Cerebellar cortex (tissue), 1 donor: ENCODE results near the gene RAB1A.
"Not testable (repeated sequence)": the region's sequence is repeated elsewhere in the genome, so short reads cannot be mapped to it uniquely, and the experiment has no call there.

Source experiments
- DNase-seq: peaks from one replicate; pipeline ENCODE4 v3.0.0-alpha.2; 2015; ENCODE audit warnings: low spot score

Gene RAB1A

DNA sequence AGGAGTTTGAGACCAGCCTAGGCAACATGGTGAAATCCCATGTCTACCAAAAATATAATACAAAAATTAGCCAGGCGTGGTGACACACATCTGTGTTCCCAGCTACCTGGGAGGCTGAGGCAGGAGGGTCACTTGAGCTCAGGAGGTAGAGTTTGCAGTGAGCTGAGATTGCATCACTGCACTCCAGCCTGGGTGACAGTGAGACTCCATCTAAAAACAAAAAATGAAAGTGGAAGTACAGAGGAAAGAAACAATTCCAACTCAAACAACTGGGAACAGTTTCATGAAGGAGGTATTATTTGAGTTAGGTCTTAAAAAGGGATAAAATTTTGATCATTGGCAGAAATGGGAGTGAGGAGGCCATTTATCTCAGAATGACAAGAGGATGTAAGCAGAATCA, 6.3 kb upstream of the RAB1A start:
- no peak for DNase-seq

DNA sequence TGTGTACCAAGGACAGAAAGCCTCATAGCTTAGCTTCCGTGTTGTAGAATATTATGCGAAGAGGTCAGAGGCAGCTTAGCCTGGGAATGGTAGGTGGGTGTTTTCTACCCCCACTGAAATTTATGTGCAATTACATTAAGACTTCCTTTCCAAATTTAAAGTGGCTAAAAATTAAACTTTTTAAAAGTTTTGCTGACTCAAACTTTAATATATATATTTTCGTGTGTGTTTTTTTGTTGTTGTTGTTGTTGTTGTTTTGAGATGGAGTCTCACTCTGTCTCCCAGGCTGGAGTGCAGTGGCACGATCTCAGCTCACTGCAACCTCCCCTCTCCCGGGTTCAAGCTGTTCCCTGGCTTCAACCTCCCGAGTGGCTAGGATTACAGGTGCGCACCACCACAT, 4.3 kb upstream of the RAB1A start:
- DNase-seq: no peak

DNA sequence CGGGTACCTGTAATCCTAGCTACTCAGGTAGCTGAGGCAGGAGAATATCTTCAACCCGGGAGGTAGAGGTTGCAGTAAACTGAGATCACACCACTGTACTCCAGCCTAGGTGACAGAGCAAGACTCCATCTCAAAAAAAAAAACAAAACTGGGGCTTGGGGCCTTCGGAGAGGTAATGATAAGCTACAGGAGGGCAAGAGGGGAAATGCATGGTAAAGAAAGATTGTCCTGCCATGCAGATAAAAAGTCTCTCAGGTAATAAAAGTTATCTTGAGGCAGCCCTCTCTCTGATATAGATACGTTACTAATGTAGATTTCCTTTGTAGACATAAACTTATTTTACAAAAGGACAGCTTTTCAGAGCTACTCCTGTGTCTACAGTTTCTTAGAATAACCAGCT, 3.7 kb upstream of the RAB1A start:
- no peak for DNase-seq

DNA sequence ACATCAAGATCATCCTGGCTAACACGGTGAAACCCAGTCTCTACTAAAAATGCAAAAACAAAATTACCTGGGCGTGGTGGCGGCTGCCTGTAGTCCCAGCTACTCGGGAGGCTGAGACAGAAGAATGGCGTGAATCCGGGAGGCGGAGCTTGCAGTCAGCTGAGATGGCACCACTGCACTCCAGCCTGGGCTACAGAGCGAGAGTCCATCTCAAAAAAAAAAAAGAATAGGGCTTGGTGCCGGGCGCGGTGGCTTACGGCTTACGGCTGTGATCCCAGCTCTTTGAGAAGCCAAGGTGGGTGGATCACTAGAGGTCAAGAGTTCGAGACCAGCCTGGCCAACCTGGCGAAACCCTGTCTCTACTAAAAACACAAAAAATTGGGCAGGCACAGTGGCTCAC, 3.0 kb upstream of the RAB1A start:
- not testable (repeated sequence) for DNase-seq

DNA sequence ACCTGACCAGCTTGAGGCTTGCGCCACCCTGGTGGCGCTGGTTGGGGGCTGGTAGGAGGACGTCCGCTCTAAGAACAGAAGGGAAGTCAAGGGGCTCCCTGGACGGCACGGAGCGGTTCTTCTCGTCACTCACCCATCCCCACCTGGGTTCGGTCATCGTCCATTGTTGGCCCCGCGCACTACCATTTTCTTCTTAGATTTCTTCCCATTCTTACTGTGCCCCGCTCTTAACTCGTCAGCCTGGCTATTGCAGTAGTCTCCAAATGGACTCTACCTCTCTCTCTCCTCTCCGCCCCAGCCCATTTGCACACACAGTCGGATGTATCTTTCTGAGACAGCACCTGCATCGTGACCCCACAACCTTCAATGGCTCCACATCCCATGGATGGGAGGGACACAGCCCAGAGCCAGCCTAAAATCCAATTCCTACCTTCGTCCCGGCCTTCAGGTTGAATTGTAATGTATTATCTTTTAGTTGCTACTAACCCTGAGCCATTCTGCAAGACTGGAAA, 814 bp upstream of the RAB1A start:
- no peak for DNase-seq

DNA sequence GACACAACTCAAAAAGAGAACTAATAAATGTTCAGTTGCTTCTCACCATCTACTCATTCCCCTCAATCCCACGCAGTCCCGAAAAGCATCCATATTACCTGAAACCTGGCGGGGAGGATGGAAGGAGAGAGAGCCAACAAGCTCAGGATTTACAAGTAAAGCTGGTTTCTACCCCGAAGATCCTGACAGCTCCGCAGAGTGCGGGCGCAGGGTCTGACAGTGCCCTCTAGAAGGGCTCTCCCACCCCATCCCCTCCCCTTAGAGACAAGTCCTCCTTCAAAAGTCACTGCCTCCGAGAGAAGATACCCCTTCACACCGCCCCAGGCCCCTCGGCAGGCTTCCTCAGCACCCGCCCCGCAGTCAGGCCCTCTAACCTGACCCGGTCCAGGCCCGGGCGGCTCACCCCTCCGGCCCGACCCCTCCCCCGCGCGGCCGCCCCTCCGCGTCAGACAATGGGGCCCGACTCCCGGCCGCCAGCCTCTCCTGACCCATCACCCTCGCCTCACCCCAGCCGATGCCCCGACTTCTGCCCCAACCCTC, 550 bp downstream of the RAB1A start:
- peak; percentile 17 for DNase-seq

DNA sequence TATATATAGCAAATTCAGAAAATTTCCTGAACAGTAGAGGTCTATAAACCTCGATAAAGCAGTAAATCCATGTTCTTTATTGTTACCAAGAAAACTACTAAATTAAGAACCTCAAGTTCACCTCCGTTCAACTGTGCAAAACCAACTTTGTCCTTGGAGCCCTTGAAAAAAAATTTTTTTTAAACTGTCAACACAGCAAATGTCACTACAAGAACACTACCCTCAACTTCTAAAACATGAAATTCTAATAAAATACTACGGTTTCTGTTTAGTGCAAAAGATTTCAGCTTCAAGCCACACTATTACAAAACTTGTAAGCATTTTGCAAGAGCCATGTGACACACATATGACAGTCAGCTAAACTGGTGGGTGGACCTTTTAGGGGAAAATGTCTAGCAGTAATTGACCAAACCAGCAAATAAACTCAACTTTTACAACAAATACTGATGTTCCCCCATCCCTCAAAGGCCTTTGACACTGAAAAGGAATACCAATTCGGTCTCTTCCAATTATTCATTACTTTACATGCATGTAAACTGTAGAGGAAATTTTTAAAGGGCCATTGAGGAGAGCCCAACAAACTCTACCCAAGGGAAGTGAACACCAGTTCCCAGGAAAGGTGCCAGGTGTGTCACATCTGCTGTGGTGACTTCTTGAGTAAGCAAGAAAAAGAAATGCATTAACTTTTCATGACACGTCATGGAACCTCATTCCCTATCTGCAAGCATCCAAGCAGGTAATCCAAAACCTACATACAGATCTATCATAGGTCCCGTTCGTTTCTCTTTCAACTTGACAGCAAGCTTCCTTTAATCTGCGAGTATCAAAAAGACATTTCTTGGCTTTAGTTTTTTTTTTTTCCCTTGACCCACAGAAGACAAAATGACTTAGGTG, 1.4 kb downstream of the RAB1A start:
- DNase-seq: no peak

DNA sequence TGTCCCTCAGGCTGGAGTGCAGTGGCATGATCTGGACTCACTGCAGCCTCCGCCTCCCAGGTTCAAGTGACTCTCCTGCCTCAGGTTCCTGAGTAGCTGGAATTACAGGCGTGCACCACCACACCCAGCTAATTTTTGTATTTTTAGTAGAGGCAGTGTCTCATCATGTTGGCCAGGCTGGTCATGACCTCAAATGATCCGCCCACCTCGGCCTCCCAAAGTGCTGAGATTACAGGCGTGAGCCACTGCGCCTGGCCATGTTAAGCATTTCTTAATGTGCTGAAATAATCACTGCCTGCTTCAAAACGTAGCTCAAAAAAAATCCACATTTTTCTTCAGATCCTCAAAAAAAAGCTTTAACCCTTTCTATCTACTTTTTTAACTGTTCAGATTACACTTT, 4.4 kb downstream of the RAB1A start:
- not testable (repeated sequence) for DNase-seq

DNA sequence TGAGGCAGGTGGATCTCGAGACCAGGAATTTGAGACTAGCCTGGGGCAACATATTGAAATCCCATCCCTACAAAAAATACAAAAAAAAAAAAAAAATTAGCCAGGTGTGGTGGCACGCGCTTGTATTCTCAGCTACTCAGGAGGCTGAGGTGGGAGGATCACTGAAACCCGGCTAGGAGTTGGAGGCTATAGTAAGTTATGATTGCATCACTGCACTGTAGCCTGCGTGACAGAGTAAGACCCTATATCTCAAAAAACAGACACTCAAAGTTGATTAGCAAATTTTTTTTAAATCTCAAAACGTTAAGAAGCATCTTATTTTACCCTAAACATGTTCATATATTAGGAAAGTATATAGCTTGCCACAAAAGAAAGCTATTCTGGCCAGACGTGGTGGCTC, 7.6 kb downstream of the RAB1A start:
- DNase-seq: no peak

DNA sequence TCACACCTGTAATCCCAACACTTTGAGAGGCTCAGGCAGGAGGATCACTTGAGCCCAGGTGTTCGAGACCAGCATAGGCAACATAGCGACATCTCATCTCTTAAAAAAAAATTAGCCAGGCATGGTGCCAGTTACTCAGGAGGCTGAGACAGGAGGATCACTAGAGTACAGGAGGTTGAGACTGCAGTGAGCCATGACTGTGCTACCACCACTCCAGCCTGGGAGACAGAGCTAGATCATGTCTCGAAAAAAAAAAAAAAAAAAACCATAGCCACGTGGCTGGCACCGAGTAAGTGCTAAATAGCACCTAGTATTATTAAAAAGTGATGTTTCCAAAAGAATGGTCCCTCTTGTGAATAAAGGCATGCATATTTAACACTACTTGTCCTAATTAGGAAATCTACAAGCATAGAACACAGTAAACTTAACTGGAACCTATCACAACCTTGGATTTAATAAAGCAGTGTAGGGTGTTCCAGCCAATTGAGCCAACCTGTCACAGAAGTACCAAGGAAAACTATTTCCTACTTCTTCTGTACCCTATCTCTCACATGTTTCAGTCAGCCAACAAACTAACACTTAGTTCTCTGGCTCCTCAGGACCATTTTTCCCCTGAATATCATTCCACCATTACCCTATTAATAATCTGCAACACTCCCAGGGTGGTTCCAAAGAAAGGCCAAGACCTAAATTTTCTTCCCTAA, 8.8 kb downstream of the RAB1A start:
- no peak for DNase-seq

DNA sequence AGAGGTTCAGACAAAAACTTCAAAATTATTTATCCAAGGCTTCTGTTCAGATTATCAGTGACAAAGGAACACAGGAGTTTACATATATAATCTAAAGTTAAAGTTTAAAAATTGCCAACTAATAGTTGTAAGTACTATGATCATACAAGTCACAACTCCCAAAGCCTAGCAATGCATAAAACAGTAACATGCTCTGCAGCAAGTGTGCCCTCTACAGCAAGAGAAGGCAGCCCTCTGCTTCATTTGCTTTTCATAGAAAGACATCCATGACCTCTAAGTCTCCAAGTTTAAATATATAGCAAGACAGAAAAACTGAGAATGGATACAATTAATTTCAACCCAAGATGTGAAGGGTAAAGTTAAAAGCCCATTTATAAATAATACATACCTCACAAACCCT, 13.3 kb downstream of the RAB1A start:
- no peak for DNase-seq

DNA sequence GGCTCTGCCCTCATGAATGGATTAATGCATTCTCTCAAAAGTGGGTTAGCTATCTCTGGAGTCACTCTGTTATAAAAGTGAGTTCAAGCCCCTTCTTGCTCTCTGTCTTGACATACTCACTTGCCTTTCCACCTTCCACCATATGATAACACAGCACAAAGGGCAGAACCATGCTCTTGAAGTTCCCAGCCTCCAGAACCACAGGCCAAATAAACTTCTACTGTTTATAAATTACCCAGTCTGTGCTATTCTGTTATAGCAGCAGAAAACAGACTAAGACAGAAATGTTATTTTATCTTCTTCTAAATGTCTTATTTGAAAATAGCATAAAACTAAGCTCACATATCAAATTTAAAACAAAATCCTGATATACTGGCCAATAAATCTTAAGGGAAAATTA, 15.0 kb downstream of the RAB1A start:
- no peak for DNase-seq

DNA sequence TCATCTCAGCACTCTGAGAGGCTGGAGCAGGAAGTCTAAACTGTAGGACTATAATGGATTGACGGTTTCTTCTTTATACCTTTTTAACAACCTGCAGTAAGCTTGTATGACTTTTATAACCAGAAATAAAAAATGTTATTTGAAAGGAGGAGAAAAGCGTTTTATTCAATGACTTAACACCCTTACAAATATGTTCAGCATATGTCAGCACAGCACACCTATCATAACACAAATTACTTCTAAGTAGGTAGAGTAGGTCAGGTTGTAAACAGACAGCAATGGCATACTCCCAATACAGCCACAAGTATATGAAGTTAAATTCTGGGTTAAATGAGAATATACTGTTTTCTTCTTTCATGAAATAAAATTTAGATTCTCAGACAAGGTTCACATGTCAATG, 16.1 kb downstream of the RAB1A start:
- no peak for DNase-seq

DNA sequence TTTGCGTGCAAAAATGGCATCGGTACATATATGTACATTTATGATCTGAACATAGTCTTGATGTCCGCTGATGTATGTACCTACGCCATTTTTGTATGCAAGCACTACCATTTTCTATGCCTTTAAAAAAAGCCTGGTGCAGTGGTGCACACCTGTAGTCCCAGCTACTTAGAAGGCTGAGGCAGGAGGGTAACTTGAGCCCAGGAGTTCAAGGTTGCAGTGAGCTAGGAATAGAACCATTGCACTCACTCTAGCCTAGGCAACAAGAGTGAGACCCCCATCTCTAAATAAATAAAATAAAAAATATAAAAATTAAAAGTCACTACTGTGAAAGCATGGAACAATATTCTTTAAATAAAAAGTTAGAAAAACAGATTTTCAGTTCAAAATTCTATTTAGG, 16.7 kb downstream of the RAB1A start:
- no peak for DNase-seq

DNA sequence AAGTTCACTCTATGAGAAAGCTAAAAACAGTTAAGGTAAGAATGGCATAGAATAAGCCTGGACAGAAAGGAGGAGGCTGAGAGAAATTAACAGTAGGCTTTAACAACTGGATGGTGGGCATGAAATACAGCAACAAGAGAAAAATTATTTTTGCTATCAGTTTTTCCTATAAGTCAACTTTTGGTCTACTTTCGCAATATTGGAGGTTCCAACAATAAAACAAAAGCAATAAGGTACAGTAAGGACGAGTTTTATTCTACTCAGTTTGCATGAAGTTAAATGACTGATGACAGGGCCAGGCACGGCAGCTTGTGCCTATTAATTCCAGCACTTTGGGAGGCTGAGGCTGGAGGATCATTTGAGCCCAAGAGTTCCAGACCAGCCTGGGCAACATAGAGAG, 17.3 kb downstream of the RAB1A start:
- DNase-seq: no peak

DNA sequence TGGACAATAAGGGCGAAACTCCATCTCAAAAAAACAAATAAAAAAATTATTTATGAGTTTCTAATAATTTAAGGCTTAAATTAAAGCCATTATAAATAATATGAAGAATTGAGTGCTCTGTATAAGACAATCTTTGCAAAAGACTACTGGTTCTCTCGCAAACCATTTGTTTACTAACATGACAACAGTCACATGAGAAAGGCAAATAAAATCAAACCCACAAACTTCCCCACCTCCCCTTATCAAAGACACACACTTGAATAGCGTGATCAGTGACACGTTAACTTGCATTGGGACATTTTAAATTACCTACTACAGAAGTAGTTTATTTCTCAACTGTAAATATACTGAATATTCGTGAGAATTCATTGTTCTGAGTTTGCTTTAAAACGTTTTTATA, 21.1 kb downstream of the RAB1A start:
- DNase-seq: no peak

DNA sequence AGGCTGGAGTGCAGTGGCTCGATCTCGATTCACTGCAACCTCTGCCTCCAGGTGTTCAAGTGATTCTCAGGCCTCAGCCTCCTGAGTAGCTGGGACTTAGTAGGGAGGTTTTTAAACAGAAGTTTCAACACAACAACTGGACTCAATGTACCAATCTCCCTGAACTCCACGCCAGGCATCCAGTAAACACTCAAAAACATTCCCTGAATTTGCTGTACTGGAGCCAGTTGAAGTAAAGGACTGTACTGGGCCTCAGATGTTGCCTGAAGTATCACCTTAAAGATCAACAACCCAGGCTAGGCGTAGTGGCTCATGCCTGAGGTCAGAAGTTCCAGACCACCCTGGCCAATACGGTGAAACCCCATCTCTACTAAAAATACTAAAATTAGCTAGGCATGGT, 22.4 kb downstream of the RAB1A start:
- no peak for DNase-seq

DNA sequence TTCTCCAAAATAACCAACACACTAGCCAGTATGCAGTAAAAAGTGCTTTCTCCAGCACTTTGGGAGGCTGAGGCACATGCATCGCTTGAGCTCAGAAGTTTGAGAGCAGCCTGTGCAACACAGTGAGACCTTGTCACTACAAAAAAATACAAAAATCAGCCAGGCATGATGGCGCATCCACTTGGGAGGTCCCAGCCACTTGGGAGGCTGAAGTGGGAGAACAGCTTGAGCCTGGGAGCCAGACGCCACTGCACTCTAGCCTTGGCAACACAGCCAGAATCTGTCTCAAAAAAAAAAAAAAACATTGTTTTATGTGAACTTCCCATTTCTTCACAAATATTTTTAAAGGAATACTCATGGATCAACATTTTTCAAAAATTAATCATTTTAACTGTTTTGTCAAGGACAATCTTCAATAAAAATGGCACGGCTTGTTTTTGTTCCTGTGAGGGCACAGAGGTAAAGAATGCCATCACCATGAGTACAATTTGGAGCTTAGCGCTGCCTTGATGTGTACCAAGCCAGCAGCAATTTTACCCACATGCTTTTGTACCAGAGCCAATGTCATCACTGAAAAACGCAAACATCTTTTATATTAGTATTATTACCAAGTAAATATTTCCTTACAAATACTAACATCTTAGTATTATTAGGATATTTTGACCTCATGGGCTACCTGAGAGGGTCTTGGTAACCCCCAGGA, 26.7 kb downstream of the RAB1A start:
- peak; percentile 25 for DNase-seq

DNA sequence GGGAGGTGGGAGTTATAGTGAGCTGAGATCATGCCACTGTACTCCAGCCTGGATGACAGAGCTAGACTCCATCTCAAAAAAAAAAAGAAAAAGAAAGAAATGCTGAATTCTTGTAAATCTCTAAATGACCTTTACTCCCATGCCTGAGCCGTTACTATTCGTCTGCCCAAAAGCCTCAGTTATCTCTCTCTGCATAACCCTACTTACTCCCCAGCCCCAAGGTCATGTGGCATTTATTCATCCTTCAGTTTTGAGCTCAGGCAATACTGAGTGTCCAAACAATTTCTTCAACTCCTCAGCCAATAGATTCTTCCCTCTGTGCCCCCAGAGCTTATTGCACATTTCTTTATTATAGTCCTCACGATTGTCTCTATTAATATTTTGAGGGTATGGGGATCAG, 28.8 kb downstream of the RAB1A start:
- DNase-seq: no peak

DNA sequence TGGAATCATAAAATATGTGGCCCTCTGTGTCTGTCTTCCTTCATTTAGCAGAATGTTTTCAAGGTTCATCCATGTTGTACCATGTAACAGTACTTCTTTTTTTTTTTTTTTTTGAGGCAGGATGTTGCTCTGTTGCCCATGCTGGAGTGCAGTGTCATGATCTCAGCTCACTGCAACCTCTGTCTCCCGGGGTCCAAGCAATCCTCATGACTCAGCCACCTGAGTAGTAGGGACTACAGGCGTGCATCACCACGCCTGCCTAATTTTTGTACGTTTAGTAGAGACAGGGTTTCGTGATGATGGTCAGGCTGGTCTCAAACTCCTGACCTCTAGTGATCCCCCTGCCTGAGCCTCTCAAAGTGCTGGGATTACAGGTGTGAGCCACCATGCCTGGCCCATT, 31.2 kb downstream of the RAB1A start:
- DNase-seq: no peak

DNA sequence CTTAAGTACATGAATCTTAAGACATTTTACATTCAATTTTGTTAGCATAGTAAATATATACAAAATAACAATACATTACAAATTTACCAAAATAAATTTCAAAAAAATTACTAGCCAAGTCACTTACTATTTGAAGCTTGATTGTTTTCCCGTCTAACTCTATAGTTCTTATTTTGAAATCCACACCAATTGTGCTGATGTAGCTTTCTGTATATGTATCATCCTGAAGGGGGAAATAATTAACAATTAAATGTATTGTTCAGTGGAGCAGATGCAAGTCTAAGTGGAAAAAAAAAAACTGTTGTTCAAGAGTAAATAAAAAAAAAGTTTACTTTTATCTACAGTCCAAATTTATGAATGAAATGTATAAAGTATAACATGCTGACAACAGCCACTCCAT, 32.1 kb downstream of the RAB1A start:
- no peak for DNase-seq

DNA sequence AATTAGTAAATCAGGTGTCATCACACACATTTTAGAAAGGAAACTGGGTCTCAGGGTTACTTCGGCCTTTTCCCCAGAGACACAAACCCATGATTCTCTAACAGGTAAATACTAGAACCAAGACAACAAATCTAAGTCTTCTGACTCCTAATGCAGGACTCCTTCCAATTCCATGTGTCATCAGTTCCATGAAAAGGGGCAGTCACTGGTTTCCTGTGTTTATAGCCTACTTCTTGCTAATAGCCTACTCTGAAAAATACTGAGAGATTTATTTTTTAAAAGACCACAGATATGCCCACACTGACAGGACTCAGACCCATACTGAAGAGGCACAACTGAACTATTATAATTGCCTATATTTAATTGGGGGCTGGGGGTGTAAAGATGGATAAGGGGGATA, 33.0 kb downstream of the RAB1A start:
- no peak for DNase-seq

DNA sequence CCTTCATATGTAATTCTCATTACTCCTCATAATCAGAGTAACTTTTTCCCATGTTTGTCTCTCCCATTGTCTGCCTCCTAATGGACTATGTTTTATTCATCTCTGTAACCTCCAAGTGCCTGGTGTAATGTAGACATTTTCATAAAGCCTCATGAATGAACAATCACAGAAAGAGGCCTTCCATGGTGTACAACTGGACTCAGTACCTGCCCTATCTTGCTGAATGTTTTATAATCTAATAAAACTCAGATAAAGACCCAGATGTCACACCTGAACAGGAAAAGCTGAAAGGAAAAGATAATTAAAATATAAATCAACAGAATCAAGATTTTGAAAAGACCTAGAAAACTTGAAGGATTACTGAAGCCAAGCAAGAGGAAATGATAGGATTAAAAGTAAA, 36.7 kb downstream of the RAB1A start:
- DNase-seq: no peak
